ENCODE data around the gene ZNF141.
"Not testable (repeated sequence)": the region's sequence is repeated elsewhere in the genome, so short reads cannot be mapped to it uniquely, and the experiment has no call there.

ZNF141 gene

DNA sequence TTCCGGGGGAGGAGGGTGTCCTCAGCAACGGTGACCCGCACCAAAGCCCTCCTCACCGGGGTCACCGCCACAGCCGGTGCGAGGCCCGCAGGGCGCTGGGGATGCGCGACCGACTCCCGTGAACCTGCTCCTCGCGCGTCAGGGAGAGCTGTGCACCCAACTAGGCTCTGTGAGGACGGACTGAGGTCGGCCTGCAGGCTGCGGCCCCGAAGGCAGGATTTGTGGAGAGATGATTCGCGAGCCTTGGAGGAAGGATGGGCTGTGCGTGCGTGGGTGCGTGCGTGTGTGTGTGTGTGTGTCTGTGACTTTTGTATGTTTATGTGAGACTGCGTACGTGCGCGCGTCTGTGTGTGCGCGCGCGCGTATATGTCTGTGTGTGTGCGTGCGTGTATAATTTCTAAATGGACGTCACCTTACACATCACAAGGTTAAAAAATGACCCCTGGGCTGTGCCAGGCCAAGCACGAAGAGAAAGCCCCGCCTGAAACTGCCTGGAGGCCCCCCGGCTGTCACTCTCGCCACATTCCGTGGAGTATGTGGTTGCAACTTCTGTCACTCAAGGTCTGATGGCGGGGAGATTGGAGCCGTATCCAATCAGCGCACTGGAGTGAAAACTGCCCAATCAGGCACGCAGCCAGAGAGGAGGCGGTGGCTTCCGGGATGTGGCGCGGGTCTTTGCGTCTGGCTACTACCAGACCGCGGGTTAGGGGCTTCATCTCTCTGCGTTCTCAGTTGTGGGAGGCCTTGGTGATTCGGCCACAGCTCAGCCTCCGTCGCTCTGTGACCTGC is at the start of gene ZNF141:
Gene ZNF141 (plus strand): TSS at position 672 of the 789 bp plus-strand sequence. CDS start 170 bp downstream, outside the sequence.
- DNase-seq, result peak; percentile 96

DNA sequence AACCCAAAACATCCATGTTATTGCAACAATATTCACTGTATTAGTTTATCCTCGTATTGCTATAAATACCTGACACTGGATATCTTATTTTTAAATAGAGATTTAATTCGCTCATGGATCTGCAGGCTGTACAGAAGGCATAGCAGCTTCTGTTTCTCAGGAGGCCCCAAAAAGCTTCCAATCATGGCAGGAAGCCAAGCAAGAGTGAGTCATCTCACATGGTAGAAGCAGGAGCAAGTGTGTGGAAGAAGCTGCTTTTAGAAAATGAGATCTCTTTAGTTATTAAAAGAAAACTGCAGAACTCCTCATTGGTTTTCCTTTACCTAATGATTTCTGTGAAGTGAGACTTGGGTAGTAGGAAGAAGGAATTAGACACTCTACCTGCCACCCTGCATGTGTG is 48.7 kb upstream of the ZNF141 start:
- DNase-seq, result no peak

DNA sequence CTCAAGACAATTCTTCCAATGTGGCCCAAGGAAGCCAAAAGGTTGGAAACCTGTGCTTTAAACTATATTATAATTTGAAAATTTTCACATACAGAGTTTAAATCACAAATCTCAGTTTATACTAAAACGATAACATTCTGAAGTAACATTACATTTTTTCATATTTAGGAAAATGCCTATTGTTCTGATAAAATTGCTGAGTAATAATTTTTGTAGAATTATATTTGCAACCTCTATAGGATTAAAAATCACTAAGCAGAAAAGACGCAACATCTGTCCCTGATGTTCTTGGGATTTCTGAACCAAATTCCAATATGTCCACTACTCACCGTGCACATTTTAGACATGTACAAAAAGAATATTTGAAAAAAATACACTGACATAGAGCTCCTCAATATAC is 42.9 kb upstream of the ZNF141 start:
- DNase-seq, result no peak

DNA sequence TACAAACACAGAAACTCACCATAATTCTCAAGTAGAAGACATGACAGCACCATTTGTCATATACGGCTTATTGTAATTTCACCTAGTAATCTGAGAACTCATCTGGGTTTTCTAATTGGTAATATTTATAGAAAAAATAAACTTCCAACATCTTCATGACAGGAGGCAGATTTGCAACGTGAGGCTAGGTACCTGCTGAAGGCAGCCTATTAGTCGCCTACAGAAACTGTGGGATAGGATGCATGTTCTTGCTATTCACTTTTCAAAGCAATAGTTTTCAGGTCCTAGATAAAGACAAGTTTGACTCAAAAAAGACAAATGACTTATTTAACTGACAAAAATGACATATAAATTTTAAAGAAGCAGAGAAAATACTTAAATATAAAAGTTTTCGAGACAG is 35.2 kb upstream of the ZNF141 start:
- no peak for DNase-seq

DNA sequence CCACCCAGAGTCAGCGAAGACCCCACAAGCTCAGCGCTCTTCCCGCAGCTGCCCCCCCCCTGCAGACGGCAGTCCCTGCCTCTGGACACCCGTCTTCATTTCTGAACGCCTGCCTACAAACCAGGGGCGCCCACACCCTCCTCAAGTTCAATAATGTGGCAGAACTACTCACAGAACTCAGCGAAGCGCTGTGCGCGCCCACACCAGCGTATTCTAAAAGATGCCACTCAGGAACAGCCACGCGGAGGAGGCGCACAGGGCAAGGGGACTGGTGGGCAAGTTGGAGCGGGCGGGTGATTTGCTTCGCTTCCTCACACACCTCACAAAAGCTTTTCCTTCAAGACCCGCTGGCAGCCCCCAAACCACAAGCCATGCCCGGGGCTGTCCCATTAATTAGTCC is 33.1 kb upstream of the ZNF141 start:
- DNase-seq, result not testable (repeated sequence)

DNA sequence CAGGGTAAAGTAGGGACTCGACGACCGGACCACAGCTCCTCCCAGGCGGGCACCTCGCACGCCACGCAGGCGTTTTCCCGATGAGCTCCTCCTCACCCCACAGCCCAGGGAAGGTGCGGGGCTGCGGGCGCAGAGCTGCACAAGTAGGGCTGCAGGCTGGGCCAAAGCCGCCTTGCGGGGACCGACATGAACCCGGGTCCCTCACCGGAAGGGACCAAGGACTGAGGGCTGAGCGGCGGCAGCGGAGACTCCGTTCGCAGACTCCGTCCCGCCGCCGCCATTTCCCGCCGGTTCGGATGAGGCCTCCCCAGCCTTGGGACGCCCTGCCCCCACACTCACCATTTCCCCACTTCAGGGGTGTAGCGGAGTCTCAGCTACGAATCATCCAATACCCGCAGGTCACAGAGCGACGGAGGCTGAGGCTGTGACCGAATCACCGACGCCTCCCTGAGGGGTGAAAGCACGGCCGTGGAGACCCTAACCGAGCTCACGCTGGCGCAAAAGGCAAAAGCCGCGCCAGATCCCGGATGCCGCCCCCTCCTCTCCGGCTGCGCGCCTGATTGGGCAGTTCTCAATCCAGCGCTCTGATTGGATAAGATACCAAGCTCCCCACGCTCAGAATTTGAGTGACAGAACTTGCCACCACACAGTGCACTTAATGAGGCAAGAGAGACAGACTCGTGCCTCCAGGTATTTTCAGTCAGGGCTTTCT is 32.5 kb upstream of the ZNF141 start, which contains the start of gene ZNF732:
Gene ZNF732 (minus strand): TSS at position 506 of the 712 bp plus-strand sequence. CDS start 164 bp downstream, at position 342.
- DNase-seq, result peak; percentile 31 to 47

DNA sequence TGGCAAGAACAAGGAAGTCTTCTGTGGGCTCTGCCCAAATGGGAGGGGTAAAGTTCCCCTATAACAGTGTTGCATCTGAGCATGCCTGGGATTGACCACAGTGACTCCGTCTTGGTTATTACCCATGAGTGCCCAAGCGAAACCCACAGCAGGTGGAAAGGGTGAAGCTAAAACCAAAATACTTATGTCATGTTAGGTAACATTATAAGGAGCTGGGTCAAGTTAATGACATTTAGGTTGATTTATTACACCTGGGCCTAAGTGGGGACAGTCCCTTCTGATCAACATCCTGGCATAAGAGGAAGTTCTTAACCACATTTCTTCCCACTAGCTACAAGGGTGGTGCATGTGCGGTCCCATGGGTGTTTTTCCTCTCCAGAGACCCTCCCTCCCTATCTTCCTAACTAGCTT is 31.1 kb upstream of the ZNF141 start:
- no peak for DNase-seq

DNA sequence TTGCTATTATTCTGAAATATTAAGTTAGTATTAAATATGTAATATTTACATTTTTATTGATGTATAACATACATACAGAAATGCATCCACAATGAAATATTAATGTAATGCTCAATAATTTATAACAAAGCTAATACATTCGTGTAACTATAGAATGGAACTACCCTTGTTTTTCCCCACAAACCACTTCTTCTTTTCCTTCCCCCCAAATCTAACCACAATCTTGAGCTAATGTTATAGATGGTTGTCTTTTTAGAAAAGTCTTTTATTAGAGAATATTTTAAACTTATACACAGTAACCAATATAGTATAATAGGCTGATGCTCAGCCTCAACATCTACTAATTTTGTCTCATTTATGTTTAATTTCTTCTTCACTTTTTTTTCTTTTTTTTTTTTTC is 27.8 kb upstream of the ZNF141 start:
- no peak for DNase-seq

DNA sequence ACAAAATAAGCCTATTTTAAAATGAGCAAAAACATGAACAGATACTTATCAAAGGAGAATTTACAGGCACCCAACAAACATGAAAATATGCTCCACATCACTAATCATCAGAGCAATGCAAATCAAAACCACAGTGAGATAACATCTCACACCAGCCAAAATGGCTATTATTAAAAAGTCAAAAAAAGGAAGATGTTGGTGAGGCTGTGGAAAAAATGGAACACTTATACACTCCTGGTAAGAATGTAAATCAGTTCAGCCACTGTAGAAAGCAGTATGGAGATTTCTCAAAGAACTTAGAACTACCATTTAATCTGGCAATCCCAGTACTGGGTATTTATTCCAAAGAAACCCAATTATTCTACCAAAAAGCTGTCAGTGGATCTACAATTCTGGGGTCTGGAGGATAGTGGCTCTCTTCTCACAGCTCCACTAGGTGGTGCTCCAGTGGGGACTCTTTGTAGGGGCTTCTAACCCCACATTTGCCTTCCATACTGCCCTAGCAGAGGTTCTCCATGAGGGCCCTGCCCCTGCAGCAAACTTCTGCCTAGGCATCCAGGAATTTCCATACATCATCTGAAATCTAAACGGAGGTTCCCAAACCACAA is 23.2 kb upstream of the ZNF141 start:
- DNase-seq, result no peak

DNA sequence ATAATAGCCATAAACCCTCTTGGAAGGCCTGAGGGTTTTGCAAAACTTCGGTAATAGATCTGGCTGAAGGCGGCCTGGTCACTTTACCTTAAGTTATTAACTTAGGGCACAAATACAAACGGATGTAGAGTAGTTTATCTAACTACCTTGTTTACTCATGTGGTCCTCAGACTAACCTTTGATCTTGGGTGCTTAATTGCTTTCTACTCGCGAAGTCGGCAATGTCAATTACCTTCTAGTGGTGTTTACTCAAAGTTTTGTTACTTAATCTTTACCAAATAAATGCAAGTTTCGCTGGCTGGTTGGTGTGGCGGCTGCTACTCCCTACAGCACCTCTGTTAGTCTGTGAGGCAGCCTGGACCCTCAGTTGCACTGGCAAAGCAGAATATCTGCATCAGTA is 8.9 kb upstream of the ZNF141 start:
- no peak for DNase-seq

DNA sequence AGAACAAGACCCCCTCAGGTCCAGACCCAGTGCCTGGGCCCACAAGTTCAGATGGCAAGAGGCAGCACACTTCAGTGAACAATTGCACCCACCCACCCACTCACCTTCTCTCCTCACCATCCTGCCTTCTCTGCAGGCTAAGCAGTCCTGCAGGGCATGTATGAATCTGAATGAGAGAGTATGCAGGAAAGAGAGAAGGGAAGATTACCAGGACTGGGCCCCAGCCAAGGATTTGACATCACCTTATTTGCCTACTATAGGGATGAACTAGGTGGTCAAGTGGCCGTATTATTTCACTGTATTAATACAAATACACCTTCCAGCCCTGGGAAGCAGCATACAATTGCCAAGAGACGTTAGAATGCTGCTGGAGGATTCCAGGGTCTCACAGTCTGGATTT is 2.1 kb upstream of the ZNF141 start:
- no peak for DNase-seq

DNA sequence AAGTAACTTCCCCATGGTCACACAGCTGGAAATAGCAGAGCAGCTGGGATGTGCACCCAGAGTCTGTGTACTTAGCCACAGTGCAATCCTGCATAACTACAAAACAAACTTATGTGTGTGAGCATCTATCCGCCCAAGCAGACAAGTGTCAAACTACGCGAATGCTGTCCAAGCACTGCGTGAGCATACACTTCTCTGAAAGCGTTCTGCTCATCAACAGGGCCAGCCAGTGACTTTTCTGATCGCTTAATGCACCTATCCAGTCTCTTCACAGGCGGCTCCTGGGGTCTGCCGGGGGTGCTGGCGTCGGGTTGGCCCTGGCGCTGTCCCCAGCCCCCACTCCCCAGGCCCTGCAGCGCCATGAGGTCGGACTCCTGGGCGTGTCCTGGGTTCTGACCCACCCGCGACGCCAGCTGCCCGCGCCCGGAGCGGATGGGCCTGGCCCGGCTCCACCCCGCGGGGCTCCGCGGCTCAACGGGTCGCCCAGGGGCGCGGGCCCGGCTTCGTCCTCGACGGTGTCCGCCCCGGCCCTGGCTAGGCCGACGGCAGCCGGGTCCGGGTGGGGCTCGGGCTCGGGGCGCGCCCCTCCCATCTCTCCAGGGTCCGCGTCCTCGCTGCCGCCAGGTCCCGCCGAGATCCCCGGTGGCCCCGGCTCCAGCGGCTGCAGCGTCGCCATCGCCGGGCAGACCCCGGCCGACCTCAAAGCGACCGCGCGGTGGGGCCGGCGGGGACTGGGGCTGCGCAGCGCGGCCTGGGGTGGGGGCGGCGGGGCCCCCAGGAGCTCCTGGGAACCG is 1.3 kb upstream of the ZNF141 start:
- no peak for DNase-seq

DNA sequence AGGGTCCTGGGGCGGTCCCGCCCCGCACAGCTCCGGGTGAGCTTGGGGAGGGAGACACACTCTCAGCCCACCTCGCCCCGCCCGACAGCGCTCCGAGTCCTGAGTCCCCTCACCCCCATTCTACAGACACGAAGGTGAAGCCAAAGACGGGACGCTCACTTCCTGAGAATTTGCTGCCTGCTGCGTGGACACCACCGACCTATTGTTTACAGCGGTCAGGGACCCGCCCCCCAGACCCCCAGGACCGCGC is 796 bp upstream of the ZNF141 start:
- DNase-seq, result peak in 1 of 2 experiments; percentile 12

DNA sequence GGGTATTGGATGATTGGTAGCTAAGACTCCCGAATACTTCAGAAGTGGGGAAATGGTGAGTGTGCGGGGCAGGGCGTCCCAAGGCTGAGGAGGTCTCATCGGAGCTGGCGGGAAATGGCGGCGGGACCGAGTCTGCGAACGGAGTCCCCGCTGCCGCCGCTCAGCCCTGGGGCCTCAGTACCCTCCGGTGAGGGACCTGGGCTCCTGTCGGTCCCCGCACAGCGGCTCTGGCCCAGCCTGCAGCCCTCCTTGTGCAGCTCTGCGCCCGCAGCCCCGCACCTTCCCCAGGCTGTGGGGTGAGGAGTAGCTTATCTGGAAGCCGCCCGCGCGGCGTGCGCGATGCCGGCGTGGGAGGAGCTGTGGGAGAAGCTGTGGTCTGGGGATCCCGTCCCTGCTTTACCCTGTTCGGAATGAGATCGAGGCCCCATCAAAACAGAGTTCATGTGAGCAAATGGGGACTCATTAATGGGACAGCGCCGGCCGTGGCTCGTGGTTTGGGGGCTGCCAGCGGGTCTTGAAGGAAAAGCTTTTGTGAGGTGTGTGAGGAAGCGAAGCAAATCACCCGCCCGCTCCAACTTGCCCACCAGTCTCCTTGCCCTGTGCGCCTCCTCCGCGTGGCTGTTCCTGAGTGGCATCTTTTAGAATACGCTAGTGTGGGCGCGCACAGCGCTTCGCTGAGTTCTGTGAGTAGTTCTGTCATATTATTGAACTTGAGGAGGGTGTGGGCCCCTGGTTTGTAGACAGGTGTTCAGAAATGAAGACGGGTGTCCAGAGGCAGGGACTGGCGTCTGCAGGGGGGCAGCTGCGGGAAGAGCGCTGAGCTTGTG is 531 bp downstream of the ZNF141 start:
- DNase-seq, result no peak

DNA sequence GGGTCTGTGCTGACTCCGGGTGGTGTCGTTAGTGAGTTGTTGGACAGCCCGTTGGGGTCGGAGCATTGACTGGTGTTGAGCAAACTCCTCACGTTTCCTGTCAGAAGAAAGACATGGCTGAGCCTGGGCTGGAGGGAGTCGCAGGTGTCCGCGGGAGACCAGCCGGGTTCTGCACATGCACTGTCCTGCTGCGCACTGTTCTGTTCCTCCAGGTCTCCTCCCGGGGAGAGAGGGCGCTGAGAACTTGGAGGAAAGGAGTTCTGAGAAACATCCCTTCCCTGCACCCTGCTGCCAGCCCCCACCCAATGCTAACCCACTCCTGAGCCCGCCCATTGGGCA is 1.1 kb downstream of the ZNF141 start:
- no peak for DNase-seq

DNA sequence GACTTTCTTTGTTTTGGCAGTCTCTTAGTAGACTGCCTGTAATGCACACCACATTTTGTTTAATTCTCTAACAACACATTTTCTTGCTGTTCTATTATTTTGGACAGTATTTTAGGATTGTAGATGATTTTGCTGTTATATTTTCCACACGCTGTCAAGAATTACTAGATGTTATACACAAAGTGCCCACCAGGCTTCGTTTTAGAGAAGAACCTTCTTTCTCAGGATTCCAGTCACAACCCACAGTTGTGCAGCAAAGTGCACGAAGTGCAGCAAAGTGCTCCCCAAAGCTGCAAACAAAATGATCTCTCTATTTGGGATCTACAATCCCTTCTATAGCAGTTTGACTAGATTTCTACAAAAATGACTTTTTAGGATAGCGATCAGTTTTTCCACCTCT is 2.4 kb downstream of the ZNF141 start:
- no peak for DNase-seq

DNA sequence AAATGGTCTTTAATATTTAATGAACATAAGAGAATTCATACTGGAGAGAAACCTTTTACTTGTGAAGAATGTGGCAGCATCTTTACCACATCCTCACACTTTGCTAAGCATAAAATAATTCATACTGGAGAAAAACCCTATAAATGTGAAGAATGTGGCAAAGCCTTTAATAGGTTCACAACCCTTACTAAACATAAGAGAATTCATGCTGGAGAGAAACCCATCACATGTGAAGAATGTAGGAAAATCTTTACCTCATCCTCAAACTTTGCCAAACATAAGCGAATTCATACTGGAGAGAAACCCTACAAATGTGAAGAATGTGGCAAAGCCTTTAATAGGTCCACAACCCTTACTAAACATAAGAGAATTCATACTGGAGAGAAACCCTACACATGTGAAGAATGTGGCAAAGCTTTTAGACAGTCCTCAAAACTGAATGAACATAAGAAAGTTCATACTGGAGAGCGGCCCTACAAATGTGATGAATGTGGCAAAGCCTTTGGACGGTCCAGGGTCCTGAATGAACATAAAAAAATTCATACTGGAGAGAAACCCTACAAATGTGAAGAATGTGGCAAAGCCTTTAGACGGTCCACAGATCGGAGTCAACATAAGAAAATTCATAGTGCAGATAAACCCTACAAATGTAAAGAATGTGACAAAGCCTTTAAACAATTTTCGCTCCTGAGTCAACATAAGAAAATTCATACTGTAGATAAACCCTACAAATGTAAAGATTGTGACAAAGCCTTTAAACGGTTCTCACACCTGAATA is 35.6 kb downstream of the ZNF141 start:
- no peak for DNase-seq

DNA sequence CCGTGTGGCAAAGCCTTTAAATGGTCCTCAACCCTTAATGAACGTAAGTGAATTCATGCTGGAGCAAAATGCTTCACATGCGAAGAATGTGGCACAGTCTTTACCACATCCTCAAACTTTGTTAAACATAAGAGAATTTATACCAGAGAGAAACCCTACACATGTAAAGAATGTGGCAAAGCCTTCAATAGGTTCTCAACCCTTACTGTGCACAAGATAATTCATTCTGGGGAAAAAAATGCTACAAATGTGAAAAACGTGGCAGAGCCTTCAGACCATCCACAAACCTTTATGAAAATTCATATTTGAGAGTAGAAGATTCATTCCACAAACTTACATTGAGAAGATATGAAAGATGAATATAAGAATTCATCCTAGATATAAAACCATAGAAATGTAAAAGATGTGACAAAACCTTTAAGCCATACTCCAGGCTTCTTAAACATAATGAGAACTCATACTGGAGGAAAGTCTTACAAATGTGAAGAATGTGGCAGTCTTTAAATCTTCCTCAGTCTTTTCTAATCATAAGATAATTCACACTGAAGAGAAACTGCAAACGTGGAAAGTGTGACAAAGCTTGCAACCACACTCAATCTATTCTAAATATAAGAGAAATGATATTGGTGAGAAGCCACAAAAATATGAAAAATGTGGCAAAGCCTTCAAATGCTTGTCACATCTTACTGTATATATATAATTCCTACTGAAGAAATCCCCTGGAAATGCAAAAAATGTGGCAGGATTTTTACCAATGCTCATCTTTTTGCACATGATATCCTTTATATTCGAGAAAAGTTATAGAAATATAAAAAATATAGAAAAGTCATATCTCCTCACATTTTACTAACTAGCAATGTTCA is 36.9 kb downstream of the ZNF141 start:
- no peak for DNase-seq

DNA sequence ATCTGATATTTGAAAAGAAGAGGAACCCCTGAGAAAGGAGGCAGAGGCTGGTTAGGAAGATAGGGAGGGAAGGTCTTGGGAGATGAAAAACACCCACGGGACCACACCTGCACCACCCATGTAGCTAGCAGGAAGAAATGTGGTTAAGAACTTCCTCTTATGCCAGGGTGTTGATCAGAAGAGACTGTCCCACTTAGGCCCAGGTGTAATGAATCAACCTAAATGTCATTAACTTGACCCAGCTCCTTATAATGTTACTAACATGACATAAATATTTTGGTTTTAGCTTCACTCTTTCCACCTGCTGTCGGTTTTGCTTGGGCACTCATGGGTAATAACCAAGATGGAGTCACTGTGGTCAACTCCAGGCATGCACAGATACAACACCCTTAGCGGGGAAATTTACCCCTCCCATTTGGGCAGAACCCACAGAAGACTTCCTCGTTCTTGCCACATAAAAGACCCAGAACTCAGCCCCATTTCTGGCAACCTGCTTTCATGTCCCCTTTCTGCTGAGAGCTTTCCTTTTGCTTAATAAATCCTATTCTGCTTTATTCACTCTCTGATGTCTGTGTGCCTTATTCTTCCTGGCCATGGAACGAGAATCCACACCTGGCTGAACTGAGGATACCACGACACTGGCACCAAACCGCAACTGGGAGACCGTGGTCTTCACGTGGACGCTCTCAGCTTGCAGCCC is 46.8 kb downstream of the ZNF141 start:
- DNase-seq, result no peak
